H1 (cell line): ENCODE measurements around the gene RAB14. TPM values are rescaled to one million over a fixed set of nuclear protein-coding genes. Genes with fewer than 3 reads are reported as not detected.

ENCODE experiments used
- CTCF ChIA-PET: fragments of 300-600 bp; sonication (Branson Sonifier 250); formaldehyde crosslinking; loops from one replicate; lab custom pipeline; 2021; ENCODE audit not compliant: partially characterized antibody; lab: Charles Lee
- POLR2A ChIA-PET: fragments of 300-600 bp; sonication (Branson Sonifier 250); formaldehyde crosslinking; loops from one replicate; lab custom pipeline; 2021; ENCODE audit warnings: inconsistent platforms; ENCODE audit not compliant: partially characterized antibody; lab: Charles Lee
- DNase-seq, 2 experiments: peaks; one replicate each; pipeline versions ENCODE4 v3.0.0 to v3.0.0-alpha.2; 2010 to 2022; ENCODE audit warnings: low spot score in 2 of 2, low read depth in 1 of 2, mixed read lengths in 1 of 2
- FAIRE-seq: peaks from 2 replicates; lab custom pipeline; 2011; peaks lifted over from hg19 to GRCh38; lab: Jason Lieb, UNC
- H2AFZ ChIP-seq: 2 replicates; pipeline ENCODE4 v1.8.1; 2012; ENCODE audit warnings: low read length, inconsistent platforms
- H2AK5ac ChIP-seq: 2 replicates; pipeline ENCODE4 v1.6.1; 2013; ENCODE audit warnings: low read depth, low read length
- H2BK120ac ChIP-seq: replicated peaks from 2 replicates; pipeline ENCODE3; 2013; ENCODE audit warnings: low read depth, low read length, inconsistent platforms
- H2BK12ac ChIP-seq: 2 replicates; pipeline ENCODE4 v1.6.1; 2013; ENCODE audit warnings: low read depth, low read length
- H2BK15ac ChIP-seq: 2 replicates; pipeline ENCODE4 v1.6.1; 2013; ENCODE audit warnings: low read length
- H2BK20ac ChIP-seq: 2 replicates; pipeline ENCODE4 v1.6.1; 2013; ENCODE audit warnings: low read length
- H2BK5ac ChIP-seq: 2 replicates; pipeline ENCODE4 v1.6.1; 2013; ENCODE audit warnings: low read depth, low read length
- H3K14ac ChIP-seq: 2 replicates; pipeline ENCODE4 v1.6.1; 2013; ENCODE audit warnings: inconsistent platforms; ENCODE audit not compliant: insufficient read length
- H3K18ac ChIP-seq: 2 replicates; pipeline ENCODE4 v1.6.1; 2013; ENCODE audit warnings: low read length; ENCODE audit errors: extremely low read depth
- H3K23ac ChIP-seq: 2 replicates; pipeline ENCODE4 v1.6.1; 2013; ENCODE audit warnings: inconsistent platforms; ENCODE audit not compliant: insufficient read length
- H3K23me2 ChIP-seq: 2 replicates; pipeline ENCODE4 v1.6.1; 2013; ENCODE audit warnings: low read depth, low read length
- H3K27ac ChIP-seq: 2 replicates; pipeline ENCODE4 v1.6.1; 2011; ENCODE audit warnings: low read depth, low read length, inconsistent platforms
- H3K27me3 ChIP-seq, 4 experiments: replicated peaks in 1 of 4; 1 replicate in 1 of 4; 2 replicates in 3 of 4; pipeline versions ENCODE4 v1.6.1 to v1.8.1; 2011 to 2013; ENCODE audit warnings: low read length in 3 of 4, mild to moderate bottlenecking in 3 of 4, inconsistent platforms in 2 of 4, mixed read lengths in 2 of 4, moderate library complexity in 1 of 4; ENCODE audit not compliant: control insufficient read depth in 3 of 4, insufficient read depth in 3 of 4; ENCODE audit errors: extremely low read depth in 1 of 4
- H3K36me3 ChIP-seq, 4 experiments: 2 replicates each; pipeline versions ENCODE4 v1.6.1 to v1.8.1; 2011 to 2013; ENCODE audit warnings: mild to moderate bottlenecking in 4 of 4, low read length in 3 of 4, moderate library complexity in 2 of 4, control low read depth in 1 of 4, inconsistent platforms in 1 of 4; ENCODE audit not compliant: insufficient read depth in 4 of 4, control insufficient read depth in 2 of 4
- H3K4ac ChIP-seq: replicated peaks from 2 replicates; pipeline ENCODE3; 2013; ENCODE audit warnings: low read length, low read depth, mixed read lengths, inconsistent platforms; ENCODE audit not compliant: insufficient read length
- H3K4me1 ChIP-seq, 4 experiments: replicated peaks in 1 of 4; 1 replicate in 1 of 4; 2 replicates in 3 of 4; pipeline versions ENCODE4 v1.6.1 to v1.8.1; 2011 to 2013; ENCODE audit warnings: low read length in 3 of 4, inconsistent platforms in 2 of 4, mixed read lengths in 1 of 4; ENCODE audit not compliant: insufficient read depth in 4 of 4, control insufficient read depth in 3 of 4
- H3K4me2 ChIP-seq, 2 experiments: 2 replicates each; pipeline versions ENCODE4 v1.6.1 to v1.8.1; 2011 to 2013; ENCODE audit warnings: low read depth in 2 of 2, low read length in 2 of 2, control low read depth in 1 of 2, inconsistent platforms in 1 of 2, mild to moderate bottlenecking in 1 of 2; ENCODE audit not compliant: insufficient read depth in 1 of 2
- H3K4me3 ChIP-seq, 4 experiments: fragments of 200-600, 300-600 bp in 1 of 4; sonication (generic), shearing (Covaris generic), sonication (Bioruptor Twin) in 1 of 4; 2 replicates each; pipeline versions ENCODE4 v1.5.1 to v1.8.1; 2011 to 2016; ENCODE audit warnings: low read length in 4 of 4, low read depth in 3 of 4, control low read depth in 2 of 4, inconsistent platforms in 2 of 4, mild to moderate bottlenecking in 2 of 4, mixed read lengths in 1 of 4, moderate library complexity in 1 of 4; ENCODE audit not compliant: insufficient read depth in 2 of 4; ENCODE audit errors: extremely low read depth in 1 of 4
- H3K56ac ChIP-seq: replicated peaks from 2 replicates; pipeline ENCODE3; 2013; ENCODE audit warnings: low read depth, mild to moderate bottlenecking, mixed read lengths, low read length, inconsistent platforms; ENCODE audit not compliant: insufficient read length
- H3K79me1 ChIP-seq: 2 replicates; pipeline ENCODE4 v1.6.1; 2013; ENCODE audit warnings: low read depth, low read length, control low read depth
- H3K79me2 ChIP-seq, 2 experiments: 2 replicates each; pipeline versions ENCODE4 v1.6.1 to v1.8.1; 2012 to 2013; ENCODE audit warnings: low read length in 2 of 2, mild to moderate bottlenecking in 2 of 2, inconsistent platforms in 1 of 2; ENCODE audit not compliant: insufficient read depth in 2 of 2, control insufficient read depth in 1 of 2
- H3K9ac ChIP-seq, 4 experiments: replicated peaks in 1 of 4; 1 replicate in 1 of 4; 2 replicates in 3 of 4; pipeline versions ENCODE4 v1.6.1 to v1.8.1; 2011 to 2013; ENCODE audit warnings: low read depth in 3 of 4, low read length in 3 of 4, control low read depth in 2 of 4, mild to moderate bottlenecking in 2 of 4, moderate library complexity in 2 of 4, inconsistent platforms in 1 of 4; ENCODE audit errors: extremely low read depth in 1 of 4
- H3K9me3 ChIP-seq, 2 experiments: 2 replicates each; pipeline versions ENCODE4 v1.6.1 to v1.8.1; 2012 to 2013; ENCODE audit warnings: mild to moderate bottlenecking in 2 of 2, moderate library complexity in 2 of 2, control low read depth in 1 of 2, inconsistent platforms in 1 of 2, low read depth in 1 of 2, low read length in 1 of 2, mixed read lengths in 1 of 2; ENCODE audit not compliant: insufficient read depth in 2 of 2
- H4K20me1 ChIP-seq, 2 experiments: replicated peaks in 1 of 2; 2 replicates each; pipeline versions ENCODE3 to v1.8.1; 2011 to 2013; ENCODE audit warnings: inconsistent platforms in 2 of 2, low read length in 2 of 2, mild to moderate bottlenecking in 1 of 2; ENCODE audit not compliant: insufficient read depth in 2 of 2, control insufficient read depth in 1 of 2
- H4K5ac ChIP-seq: 2 replicates; pipeline ENCODE4 v1.6.1; 2013; ENCODE audit warnings: low read length, low read depth, mixed read lengths, inconsistent platforms; ENCODE audit not compliant: insufficient read length
- H4K8ac ChIP-seq: 2 replicates; pipeline ENCODE4 v1.8.0; 2013; ENCODE audit warnings: mild to moderate bottlenecking, moderate library complexity, low read length, inconsistent platforms; ENCODE audit not compliant: insufficient read depth; ENCODE audit errors: extremely low read depth
- H4K91ac ChIP-seq: replicated peaks from 2 replicates; pipeline ENCODE3; 2013; ENCODE audit warnings: low read length, mixed read lengths, inconsistent platforms; ENCODE audit not compliant: insufficient read length
- CREB1 ChIP-seq: IDR thresholded peaks from 2 replicates; pipeline ENCODE4 v1.6.1; 2012; ENCODE audit warnings: inconsistent platforms
- HDAC6 ChIP-seq: IDR thresholded peaks from one replicate; pipeline ENCODE4 v1.7.1; 2012; ENCODE audit warnings: low read depth, mild to moderate bottlenecking, inconsistent platforms, low read length, moderate library complexity
- KDM4A ChIP-seq: IDR thresholded peaks from one replicate; pipeline ENCODE4 v1.7.1; 2012; ENCODE audit warnings: low read depth, mild to moderate bottlenecking, moderate library complexity, low read length, inconsistent platforms; ENCODE audit not compliant: severe bottlenecking
- NRF1 ChIP-seq: IDR thresholded peaks from 2 replicates; pipeline ENCODE4 v1.6.1; 2011; ENCODE audit warnings: mild to moderate bottlenecking, low read depth, low read length, improper control_type of control experiment
- SIX5 ChIP-seq: IDR thresholded peaks from 2 replicates; pipeline ENCODE4 v1.6.1; 2011; ENCODE audit warnings: mild to moderate bottlenecking, low read depth, low read length
- WGBS, 2 experiments: shearing (Covaris generic) in 1 of 2; methylation state at CpG; one replicate each; pipeline versions ENCODE4 v1.1.6 to v1.1.7; 2013 to 2015; ENCODE audit warnings: low lambda C conversion rate in 2 of 2, mixed read lengths in 2 of 2, inconsistent platforms in 1 of 2, low coverage in 1 of 2, missing lambda C conversion rate in 1 of 2; ENCODE audit not compliant: insufficient replicate concordance in 2 of 2, insufficient coverage in 1 of 2, insufficient read length in 1 of 2; ENCODE audit errors: extremely low coverage in 1 of 2, missing lambda C conversion rate in 1 of 2; 5-methylcytosine and 5-hydroxymethylcytosine counted together
- polyA plus RNA-seq, 7 experiments: library from polyadenylated mRNA; depleted of rRNA in 3 of 7; stranded (reverse) in 5 of 7; unstranded in 2 of 7; fragments of >200 nt in 5 of 7; fragments of 200-250 nt in 2 of 7; gene quantifications; 1 replicate in 5 of 7; 2 replicates in 1 of 7; 4 replicates in 1 of 7; pipeline versions ENCODE4 v1.2.1 to v1.2.3, GENCODE V29; 2011 to 2013; ENCODE audit warnings: missing spikeins in 2 of 7, mixed read lengths in 2 of 7
- total RNA-seq: library from RNA; stranded (reverse); fragmentation: NEBNext Ultra II Directional; extraction: Animal tissue kit (Norgen Biotek cat#: 25700); gene quantifications from 2 replicates; pipeline ENCODE4 v1.2.1, GENCODE V29; 2021

RAB14 gene
- total and polyA plus RNA-seq, 2 of the 8 experiments (the other 6 are each of a cell fraction or from before 2014, with no cell fraction given) = 9.1 to 44.8 TPM

DNA sequence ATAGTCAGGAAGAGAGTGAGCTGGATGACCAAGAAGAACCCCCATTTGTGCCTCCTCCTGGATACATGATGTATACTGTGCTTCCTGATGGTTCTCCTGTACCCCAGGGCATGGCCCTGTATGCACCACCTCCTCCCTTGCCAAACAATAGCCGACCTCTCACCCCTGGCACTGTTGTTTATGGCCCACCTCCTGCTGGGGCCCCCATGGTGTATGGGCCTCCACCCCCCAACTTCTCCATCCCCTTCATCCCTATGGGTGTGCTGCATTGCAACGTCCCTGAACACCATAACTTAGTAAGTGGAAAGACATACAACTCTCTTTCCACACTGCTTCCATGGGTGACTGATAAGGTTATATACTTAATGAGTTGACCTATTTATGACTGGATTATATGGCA lies 51.5 kb downstream of the RAB14 start:
- Histone ChIP-seq H4K91ac (no peak overlapping the region), H2AFZ (no peak overlapping the region), H3K4ac (no peak overlapping the region), H3K4me3 (no peak overlapping the region), H2BK20ac (no peak overlapping the region), H3K23ac (no peak overlapping the region), H3K27me3 (no peaks in the 10 kb centered on the region), H3K36me3 (peaks cover 0 to 2% (median 0%) of the 10 kb centered on the region in 4 experiments; a peak in 4 of 8 replicates), H3K14ac (no peak overlapping the region), H3K18ac (no peak overlapping the region), H4K5ac (no peak overlapping the region), H4K8ac (peak overlapping the region; percentile 40; the same call in 1 of the 2 replicates), H2BK120ac (no peak overlapping the region), H3K9ac (no peak overlapping the region), H3K56ac (no peak overlapping the region), H3K9me3 (no peaks in the 10 kb centered on the region), H3K79me1 (no peaks in the 10 kb centered on the region), H2AK5ac (no peak overlapping the region), H3K27ac (no peak overlapping the region), H3K79me2 (no peaks in the 10 kb centered on the region), H3K4me2 (no peak overlapping the region), H2BK12ac (no peak overlapping the region), H3K23me2 (no peaks in the 10 kb centered on the region), H2BK5ac (no peak overlapping the region), H3K4me1 (peaks cover 0 to 3% (median under 1%) of the 10 kb centered on the region in 4 experiments; a peak in 2 of 7 replicates), H4K20me1 (no peaks in the 10 kb centered on the region), H2BK15ac (no peak overlapping the region)
- CTCF ChIA-PET = interaction anchor here (1.5 kb wide), 1 partner anchor 19 kb away, joined by 4 read pairs; no protein-coding TSS in a partner anchor
- DNase-seq (no peak), FAIRE-seq (no peak)
- POLR2A ChIA-PET = interaction anchor here (0.7 kb wide), 1 partner anchor 71 kb away, joined by 3 read pairs; no protein-coding TSS in a partner anchor
- TF ChIP-seq KDM4A (no peak), NRF1 (no peak), HDAC6 (no peak), SIX5 (no peak), CREB1 (no peak)
- 76% methylated on average over 2 of the region's 2 CpGs; no CpG with 5 or more reads in 1 of the 2 experiments for WGBS, 2 experiments
